Mononuclear cell (primary cell): ENCODE measurements around the gene FAM177B. TPM values are rescaled to one million over a fixed set of nuclear protein-coding genes. Genes with fewer than 3 reads are reported as not detected.
"Not testable (repeated sequence)": the region's sequence is repeated elsewhere in the genome, so short reads cannot be mapped to it uniquely, and the experiment has no call there.

Experiments
- H3K27me3 ChIP-seq: 2 replicates; pipeline ENCODE4 v1.6.0; 2011; ENCODE audit warnings: low read length, control low read depth; ENCODE audit not compliant: insufficient read depth
- H3K4me1 ChIP-seq: 2 replicates; pipeline ENCODE4 v1.5.1; 2011; ENCODE audit warnings: mild to moderate bottlenecking, low read length, control low read depth; ENCODE audit not compliant: insufficient read depth
- H3K4me3 ChIP-seq: 2 replicates; pipeline ENCODE4 v1.5.1; 2011; ENCODE audit warnings: mild to moderate bottlenecking, low read length, moderate library complexity
- H3K9me3 ChIP-seq: 2 replicates; pipeline ENCODE4 v1.5.1; 2011; ENCODE audit warnings: low read depth, mild to moderate bottlenecking, control low read depth, low read length
- total RNA-seq: library from RNA; depleted of rRNA; stranded (reverse); fragments of >200 nt; gene quantifications from one replicate; pipeline ENCODE4 v1.2.3, GENCODE V29; 2012

Gene FAM177B
- total RNA-seq, 1 donor = 0.63 TPM

- Histone ChIP-seq H3K27me3 (no peaks in the 10 kb centered on the region), H3K4me3 (no peak overlapping the region)
These were observed 24.1 kb downstream of the FAM177B start for GRCh38 chr1:222761083-222761482.

GRCh38 chr1:222762178-222762577 is 25.2 kb downstream of the FAM177B start:
- H3K27me3 ChIP-seq, H3K4me3 ChIP-seq, H3K9me3 ChIP-seq, H3K4me1 ChIP-seq: not testable (repeated sequence)

More at GRCh38 chr1:222761083-222761482, 24.1 kb downstream of the FAM177B start:
- no peaks in the 10 kb centered on the region for H3K9me3 ChIP-seq
- H3K4me1 ChIP-seq = no peaks in the 10 kb centered on the region

- Histone ChIP-seq H3K4me3 (no peak overlapping the region), H3K9me3 (peaks cover 7% of the 10 kb centered on the region), H3K27me3 (no peaks in the 10 kb centered on the region)
These were observed 30.2 kb downstream of the FAM177B start for GRCh38 chr1:222767152-222767571.

GRCh38 chr1:222768592-222768991 is 31.6 kb downstream of the FAM177B start:
- H3K4me1 ChIP-seq = peaks cover 27% of the 10 kb centered on the region
- H3K9me3 ChIP-seq = peaks cover 7% of the 10 kb centered on the region
- H3K4me3 ChIP-seq = no peak overlapping the region
- no peaks in the 10 kb centered on the region for H3K27me3 ChIP-seq

More at GRCh38 chr1:222767152-222767571, 30.2 kb downstream of the FAM177B start:
- peaks cover 15% of the 10 kb centered on the region for H3K4me1 ChIP-seq

- peaks cover 7% of the 10 kb centered on the region for H3K9me3 ChIP-seq
- no peaks in the 10 kb centered on the region for H3K27me3 ChIP-seq
- no peak overlapping the region for H3K4me3 ChIP-seq
- peaks cover 30% of the 10 kb centered on the region for H3K4me1 ChIP-seq
These were observed 32.2 kb downstream of the FAM177B start for GRCh38 chr1:222769181-222769580.

GRCh38 chr1:222769971-222770620 is 33.1 kb downstream of the FAM177B start:
- H3K27me3 ChIP-seq = no peaks in the 10 kb centered on the region
- peaks cover 7% of the 10 kb centered on the region for H3K9me3 ChIP-seq
- peaks cover 30% of the 10 kb centered on the region for H3K4me1 ChIP-seq

GRCh38 chr1:222772996-222773379 is 36.0 kb downstream of the FAM177B start:
- peaks cover 25% of the 10 kb centered on the region for H3K4me1 ChIP-seq
- no peak overlapping the region for H3K4me3 ChIP-seq
- no peaks in the 10 kb centered on the region for H3K27me3 ChIP-seq
- peaks cover 7% of the 10 kb centered on the region for H3K9me3 ChIP-seq

More at GRCh38 chr1:222769971-222770620, 33.1 kb downstream of the FAM177B start:
- H3K4me3 ChIP-seq = no peak overlapping the region

GRCh38 chr1:222777463-222777862 is 40.5 kb downstream of the FAM177B start:
- Histone ChIP-seq H3K27me3 (no peaks in the 10 kb centered on the region), H3K4me3 (no peak overlapping the region), H3K9me3 (no peaks in the 10 kb centered on the region), H3K4me1 (peaks cover 11% of the 10 kb centered on the region)

GRCh38 chr1:222777977-222778376 is 41.0 kb downstream of the FAM177B start:
- peaks cover 9% of the 10 kb centered on the region for H3K4me1 ChIP-seq
- no peaks in the 10 kb centered on the region for H3K27me3 ChIP-seq
- H3K4me3 ChIP-seq = no peak overlapping the region
- H3K9me3 ChIP-seq = no peaks in the 10 kb centered on the region

- no peak overlapping the region for H3K4me3 ChIP-seq
- H3K9me3 ChIP-seq = no peaks in the 10 kb centered on the region
- no peaks in the 10 kb centered on the region for H3K4me1 ChIP-seq
- no peaks in the 10 kb centered on the region for H3K27me3 ChIP-seq
These were observed 44.2 kb downstream of the FAM177B start for GRCh38 chr1:222781251-222781650.

GRCh38 chr1:222783051-222783450 is 46.0 kb downstream of the FAM177B start:
- H3K4me1 ChIP-seq = no peaks in the 10 kb centered on the region
- H3K9me3 ChIP-seq = no peaks in the 10 kb centered on the region
- no peak overlapping the region for H3K4me3 ChIP-seq
- no peaks in the 10 kb centered on the region for H3K27me3 ChIP-seq

GRCh38 chr1:222784371-222784770 is 47.4 kb downstream of the FAM177B start:
- no peaks in the 10 kb centered on the region for H3K4me1 ChIP-seq
- no peaks in the 10 kb centered on the region for H3K27me3 ChIP-seq
- no peak overlapping the region for H3K4me3 ChIP-seq
- no peaks in the 10 kb centered on the region for H3K9me3 ChIP-seq

GRCh38 chr1:222784916-222785315 is 47.9 kb downstream of the FAM177B start:
- Histone ChIP-seq H3K9me3 (no peaks in the 10 kb centered on the region), H3K4me3 (no peak overlapping the region), H3K27me3 (no peaks in the 10 kb centered on the region), H3K4me1 (no peaks in the 10 kb centered on the region)

GRCh38 chr1:222785529-222785928 is 48.5 kb downstream of the FAM177B start:
- H3K4me3 ChIP-seq = no peak overlapping the region
- no peaks in the 10 kb centered on the region for H3K4me1 ChIP-seq
- no peaks in the 10 kb centered on the region for H3K27me3 ChIP-seq
- H3K9me3 ChIP-seq = no peaks in the 10 kb centered on the region

GRCh38 chr1:222786121-222786520 is 49.1 kb downstream of the FAM177B start:
- Histone ChIP-seq H3K27me3 (no peaks in the 10 kb centered on the region), H3K4me3 (no peak overlapping the region), H3K9me3 (no peaks in the 10 kb centered on the region), H3K4me1 (no peaks in the 10 kb centered on the region)

- Histone ChIP-seq H3K9me3 (no peaks in the 10 kb centered on the region), H3K4me1 (no peaks in the 10 kb centered on the region), H3K27me3 (no peaks in the 10 kb centered on the region), H3K4me3 (no peak overlapping the region)
These were observed 50.7 kb downstream of the FAM177B start for GRCh38 chr1:222787729-222788128.
